GM21526 (cell line): ENCODE measurements around the gene CCL11.

Source experiments
- ATAC-seq: cut with Tn5 transposase; IDR thresholded peaks from one replicate; pipeline ENCODE4 v1.9.1; 2021; ENCODE audit warnings: moderate library complexity; ENCODE audit not compliant: unreplicated experiment, low FRiP score

CCL11 gene

DNA sequence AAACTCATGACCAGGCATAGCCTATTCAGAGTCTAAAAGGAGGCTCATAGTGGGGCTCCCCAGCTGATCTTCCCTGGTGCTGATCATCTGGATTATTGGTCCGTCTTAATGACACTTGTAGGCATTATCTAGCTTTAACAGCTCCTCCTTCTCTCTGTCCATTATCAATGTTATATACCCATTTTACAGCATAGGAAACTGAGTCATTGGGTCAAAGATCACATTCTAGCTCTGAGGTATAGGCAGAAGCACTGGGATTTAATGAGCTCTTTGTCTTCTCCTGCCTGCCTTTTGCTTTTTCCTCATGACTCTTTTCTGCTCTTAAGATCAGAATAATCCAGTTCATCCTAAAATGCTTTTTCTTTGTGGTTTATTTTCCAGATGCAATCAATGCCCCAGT is 29.7 kb upstream of the CCL11 start:
- no peak for ATAC-seq

DNA sequence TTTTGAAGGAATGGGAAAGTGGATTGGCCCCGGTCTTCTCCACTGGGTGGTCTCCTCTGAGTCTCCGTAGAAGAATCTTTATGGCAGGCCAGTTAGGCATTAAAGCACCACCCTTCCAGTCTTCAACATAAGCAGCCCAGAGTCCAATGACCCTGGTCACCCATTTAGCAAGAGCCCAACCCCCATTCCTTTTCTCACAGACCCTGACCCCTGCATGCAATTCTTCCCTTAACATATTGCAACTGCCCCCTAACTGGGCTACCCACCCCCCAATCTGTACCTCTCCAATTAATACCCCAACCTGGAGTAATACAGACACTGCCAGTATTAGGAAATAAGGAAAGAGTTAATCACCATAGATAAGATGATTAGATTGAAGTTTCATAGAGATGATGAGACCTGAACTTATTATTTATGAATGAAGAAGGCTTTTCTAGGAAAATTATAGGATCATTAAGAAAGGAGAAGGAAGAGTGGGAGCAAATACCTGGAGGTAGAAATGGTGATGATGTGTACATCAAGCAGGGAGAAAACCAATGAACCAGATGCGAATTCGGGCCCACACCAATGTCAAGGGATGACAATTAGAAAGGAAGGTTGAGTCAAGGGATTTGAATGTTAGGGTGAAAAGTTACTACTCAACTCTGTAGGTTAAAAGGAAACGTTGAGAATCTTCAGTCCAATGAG is 28.1 kb upstream of the CCL11 start:
- ATAC-seq, result no peak

DNA sequence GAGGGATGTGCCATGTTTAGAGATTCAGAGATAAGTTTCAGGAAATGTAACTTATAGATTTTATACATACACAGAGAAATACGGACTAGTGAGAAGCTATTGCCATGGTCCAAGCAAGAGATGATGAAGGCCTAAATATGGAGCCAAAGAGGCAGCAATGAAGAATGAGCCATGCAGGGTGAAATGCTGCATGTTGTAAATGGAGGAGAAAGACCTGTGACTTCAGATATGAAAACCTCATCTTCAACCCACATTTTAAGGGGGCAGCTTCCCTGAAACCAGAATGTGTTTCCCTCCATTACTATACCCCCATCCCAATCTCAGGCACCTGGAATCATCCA is 27.6 kb upstream of the CCL11 start:
- ATAC-seq, result no peak

DNA sequence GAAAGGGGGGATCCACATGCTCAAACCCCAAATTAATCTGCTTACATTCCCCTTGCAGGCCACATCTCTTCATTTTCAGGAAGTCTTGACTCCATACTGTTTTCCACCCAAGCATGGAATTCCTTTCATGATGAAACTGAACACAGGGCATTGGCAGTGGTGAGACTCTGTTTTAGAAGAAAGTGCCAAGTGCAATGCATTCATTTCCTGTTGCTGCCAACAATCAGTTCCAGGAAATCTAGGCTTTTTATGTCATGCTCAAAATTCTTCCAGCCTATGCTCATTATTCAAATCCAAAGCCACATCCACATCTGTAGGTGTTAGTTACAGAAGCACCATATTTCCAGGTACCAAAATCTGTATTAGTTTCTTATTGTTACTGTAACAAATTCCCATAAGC is 26.4 kb upstream of the CCL11 start:
- ATAC-seq, result no peak

DNA sequence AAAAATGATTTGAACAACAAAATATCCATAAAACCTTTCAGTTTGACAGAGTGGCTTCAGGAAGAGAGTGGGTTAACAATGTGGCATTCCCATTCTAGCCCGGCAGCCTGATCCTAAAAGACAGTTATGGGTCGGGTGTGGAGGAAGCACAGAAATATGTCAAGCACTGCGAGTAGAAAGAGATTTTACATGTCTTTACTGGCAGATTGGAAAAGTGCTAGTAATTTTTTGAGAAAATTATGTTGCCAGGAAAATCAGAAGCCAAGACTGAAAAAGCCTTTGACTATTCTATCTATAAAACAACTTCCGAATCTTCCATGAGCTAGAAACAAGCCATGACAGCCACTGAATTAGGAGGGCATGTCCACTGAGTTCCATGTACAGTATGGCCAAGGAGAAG is 24.7 kb upstream of the CCL11 start:
- ATAC-seq, result no peak

DNA sequence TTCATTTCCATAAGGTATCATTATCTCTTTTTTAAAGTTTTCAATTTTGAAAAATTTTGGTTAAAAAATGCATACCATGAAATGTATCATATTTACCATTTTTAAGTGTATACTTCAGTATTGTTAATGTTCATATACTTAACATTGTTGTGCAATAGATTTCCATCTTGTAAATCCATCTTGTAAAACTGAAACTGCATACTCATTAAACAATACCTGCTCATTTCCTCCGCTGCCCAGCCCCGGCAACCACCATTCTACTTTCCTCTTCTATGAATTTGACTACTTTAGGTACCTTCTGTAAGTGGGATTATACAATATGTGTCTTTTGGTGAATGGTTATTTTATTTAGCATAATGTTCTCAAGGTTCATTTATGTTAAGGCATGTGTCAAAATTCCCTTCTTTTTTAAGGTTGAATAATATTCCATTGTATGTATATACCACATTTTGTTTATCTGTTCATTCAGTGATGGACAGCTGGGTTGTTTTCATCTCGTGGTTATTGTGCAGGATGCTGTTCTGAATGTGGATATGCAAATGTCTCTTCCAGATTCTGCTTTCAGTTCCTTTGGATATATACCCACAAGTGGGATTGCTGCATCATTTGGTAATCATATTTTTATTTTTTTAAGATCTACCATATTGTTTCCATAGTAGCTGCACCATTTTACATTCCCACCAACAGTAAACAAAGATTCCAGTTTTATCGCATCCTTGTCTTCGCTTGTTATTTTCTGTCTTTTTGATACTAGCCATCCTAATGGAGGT is 23.8 kb upstream of the CCL11 start:
- ATAC-seq, result no peak

DNA sequence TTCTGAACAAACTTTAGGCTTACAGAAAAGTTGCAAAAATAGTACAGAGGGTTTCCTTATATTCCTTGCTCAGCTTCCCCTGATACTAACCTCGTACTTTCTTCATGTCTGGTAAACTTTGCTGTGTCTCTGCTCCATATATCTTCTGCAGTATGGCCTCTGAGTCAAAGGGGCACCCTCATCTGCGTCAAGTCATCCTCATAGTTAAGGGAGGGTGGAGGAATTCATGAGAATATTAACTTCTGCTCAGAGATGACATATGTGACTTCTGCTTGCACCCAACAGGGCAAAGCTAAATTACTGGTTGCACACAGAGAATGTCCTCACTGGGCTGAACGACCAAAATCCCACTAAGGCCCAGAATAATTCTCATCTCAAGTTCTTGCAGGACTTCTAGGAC is 19.8 kb upstream of the CCL11 start:
- no peak for ATAC-seq

DNA sequence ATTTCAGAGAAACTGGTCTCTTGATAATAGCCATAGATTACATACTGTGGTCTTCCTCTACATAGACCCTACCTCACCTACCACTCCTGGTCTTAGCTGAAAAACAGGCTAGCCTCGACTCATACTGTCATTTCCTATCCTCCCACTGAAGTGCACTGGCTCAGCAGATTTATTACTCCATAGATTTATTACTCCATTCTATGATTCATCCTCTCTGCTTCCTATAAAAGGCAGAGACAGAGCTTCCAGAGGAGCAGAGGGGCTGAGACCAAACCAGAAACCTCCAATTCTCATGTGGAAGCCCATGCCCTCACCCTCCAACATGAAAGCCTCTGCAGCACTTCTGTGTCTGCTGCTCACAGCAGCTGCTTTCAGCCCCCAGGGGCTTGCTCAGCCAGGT is 15.6 kb upstream of the CCL11 start, which contains the start of gene CCL7:
Gene CCL7 (plus strand): TSS at position 253 of the 400 bp plus-strand sequence. CDS start 70 bp downstream, at position 323.
- no peak for ATAC-seq

DNA sequence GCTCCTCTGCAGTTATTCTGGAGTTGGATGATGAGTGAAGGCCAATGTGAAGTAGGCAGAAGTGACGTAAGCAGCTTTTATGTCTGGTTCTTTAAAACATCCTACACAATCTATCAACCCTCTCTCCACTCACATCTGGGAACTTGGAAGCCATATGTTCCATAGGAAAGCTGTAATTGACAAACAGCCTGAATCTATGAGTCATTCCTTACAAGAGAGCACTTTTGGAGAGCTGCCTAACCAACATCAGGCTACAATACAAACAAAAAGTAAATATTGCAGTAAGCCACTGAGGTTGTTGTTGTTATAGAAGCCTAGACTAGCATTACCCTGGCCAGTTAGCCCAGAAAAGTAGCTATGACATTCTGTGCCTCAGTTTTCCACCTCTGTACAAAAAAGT is 9.7 kb upstream of the CCL11 start:
- ATAC-seq, result no peak

DNA sequence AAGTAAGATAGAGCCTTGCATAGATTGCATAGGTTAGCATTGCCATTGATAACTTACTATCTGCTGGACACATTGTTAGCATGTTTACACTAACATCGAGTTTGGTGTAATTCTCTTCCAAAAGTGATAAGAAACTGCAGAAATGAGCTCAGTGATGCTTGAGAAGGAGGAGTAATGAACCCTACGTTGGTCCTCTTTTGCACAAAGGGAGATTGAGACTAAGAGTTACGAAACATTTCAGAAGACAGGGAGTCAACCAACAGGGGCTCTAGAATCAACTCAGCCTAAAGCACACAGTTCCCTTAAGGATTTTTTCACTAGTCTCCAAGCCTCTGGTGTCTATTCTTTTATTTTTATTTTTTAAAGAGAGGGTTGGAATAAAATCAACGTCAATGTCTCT is 8.7 kb upstream of the CCL11 start:
- ATAC-seq, result no peak

DNA sequence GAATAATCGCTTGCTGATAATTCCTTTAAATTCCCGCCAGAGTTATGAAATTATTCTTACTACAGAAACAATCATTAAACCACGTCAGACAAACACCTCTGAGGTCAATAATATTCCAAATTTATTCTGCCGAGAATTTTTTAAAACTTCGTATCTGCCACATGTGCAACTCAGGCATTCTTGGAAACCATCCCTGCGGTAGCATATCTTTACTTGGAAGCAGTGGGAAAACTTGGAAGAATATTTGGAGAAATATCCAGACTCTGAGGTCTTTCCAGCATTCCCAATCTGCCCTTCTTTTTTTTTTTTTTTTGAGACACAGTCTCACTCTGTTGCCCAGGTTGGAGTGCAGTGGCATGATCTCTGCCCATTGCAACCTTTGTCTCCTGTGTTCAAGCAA is 2.0 kb upstream of the CCL11 start:
- no peak for ATAC-seq

DNA sequence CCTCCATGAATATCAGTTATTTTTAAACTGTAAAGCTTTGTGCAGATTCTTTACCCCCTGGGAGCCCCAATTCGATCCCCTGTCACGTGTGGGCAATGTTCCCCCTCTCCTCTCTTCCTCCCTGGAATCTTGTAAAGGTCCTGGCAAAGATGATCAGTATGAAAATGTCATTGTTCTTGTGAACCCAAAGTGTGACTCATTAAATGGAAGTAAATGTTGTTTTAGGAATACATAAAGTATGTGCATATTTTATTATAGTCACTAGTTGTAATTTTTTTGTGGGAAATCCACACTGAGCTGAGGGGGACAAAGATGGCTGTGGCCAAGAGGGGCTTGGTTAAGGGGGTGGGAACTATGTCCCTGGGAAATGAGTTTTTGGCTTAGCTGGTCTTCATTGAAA is 2.3 kb downstream of the CCL11 start:
- no peak for ATAC-seq

DNA sequence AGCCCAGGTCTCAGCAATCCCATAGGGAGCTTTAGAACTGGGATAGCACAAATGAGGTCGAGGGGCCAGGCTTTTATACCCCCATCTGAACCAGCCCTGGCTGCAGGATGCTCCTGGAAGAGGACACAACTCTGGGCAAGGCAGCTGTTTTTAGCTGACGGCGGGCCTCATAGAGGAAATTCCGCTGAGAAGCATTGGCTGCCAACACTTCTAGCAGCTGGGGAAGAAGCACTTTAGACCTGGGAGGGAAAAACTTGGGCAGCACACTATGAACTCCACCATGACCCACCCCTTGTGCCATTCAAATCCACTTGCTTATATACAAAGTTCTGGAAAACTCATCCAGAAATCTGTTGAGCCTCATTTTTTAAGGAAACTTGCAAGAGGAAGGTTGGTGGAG is 5.0 kb downstream of the CCL11 start:
- ATAC-seq, result no peak

DNA sequence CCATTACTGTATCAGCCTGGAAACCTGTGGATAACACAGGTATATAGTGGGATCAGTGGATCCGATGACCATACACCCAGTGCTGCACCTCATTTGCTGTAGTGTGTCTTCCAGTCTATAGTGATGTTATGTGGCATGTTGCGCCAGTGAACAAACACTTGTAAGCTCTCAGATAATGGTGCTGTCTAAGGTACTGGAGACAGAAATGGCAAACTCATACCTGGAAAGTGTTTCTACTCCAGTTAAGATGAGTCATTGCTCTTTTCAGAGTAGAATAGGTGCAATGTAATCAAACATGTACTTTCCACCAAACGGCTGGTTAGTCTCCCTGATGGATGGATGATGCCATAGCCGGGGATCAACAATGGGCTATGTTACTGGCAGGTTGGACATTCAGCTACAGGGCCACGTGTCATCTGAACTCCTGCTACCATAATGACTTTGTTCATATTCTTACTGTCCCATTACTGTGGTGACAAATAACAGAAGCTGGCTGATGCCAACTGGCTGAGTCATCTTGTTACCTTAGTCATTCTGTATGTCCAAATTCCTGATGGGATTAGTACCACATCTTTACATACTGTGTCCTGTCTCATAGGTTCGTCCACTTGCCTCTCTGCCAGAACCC is 6.3 kb downstream of the CCL11 start:
- ATAC-seq, result no peak

DNA sequence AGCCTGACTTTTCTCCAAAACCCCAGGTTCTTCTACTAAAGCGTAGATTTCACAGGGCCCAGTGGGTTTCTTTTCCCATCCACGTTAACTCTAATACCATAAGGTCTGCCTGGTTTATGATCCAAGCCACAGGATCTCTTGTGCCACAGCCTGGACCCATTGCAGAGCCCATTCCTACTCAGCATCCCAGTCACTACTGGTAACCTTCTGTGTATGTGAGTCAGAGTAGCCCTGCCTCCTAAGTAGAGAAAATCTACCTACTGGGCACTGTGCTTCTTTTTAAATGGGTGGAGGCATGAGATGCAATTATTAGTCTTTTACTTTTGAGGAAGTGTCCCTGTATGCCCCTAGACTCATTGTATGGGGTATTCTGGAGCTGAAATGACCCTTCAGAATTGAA is 13.5 kb downstream of the CCL11 start:
- no peak for ATAC-seq

DNA sequence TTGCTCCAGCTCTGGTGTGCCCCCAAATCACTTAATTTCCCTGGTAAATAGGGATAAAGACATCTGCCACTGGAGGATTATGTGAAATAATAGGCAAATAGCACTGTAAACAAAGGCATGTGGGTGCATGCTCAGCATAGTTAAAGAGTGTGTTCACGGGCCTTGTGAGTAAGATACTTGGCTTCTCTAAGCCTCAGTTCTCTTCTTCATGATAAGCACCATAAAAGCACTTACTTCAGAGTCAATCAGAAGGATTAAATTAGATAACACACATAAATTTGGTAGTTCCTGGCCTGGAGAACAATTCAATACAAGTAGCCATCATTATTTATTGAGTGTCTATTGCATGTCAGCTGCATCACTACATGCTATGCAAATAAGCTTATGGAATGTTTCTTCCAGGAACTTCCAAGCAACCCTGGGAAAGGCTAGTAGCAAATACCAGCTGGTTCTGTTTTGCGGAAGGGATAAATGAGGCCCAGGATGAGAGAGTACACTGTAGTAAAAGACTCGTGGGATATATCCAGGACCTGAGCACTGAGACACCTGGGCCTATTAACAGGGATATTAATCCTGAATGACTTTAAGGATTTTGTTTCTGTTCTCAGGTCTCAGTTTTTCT is 14.5 kb downstream of the CCL11 start:
- ATAC-seq, result no peak

DNA sequence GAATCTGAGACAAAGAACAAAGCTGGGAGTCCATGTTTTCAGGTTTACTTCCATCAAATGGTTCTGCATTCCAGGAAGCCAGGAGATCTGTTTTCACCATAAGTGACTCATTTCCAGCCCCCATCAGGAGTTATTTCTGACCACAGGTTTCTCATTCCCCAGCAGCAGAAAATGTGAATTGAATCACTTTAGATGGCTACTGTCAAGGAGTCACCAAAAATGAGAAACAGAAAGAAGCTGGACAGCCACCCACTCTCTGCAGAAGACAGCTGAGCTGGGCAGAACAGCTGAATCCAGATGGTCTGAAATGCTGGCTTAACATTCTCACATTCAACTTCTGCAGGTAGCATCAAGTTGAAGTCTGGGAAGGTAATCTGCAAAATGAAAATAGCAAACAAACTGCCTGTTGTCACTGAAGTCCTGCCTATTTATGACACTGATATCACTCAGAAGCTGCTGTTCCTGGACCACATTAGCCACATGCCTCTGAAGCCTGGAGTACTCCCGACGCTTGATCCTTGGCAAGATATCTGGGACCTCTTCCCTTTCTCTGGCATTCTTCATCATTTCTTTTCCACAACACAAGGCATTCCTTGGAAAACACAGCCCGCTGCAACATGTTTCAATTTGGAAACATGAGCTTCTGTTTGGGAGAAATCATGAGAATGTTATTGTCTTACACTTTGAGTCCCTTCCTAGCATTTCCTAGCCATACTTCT is 15.3 kb downstream of the CCL11 start:
- ATAC-seq, result no peak

DNA sequence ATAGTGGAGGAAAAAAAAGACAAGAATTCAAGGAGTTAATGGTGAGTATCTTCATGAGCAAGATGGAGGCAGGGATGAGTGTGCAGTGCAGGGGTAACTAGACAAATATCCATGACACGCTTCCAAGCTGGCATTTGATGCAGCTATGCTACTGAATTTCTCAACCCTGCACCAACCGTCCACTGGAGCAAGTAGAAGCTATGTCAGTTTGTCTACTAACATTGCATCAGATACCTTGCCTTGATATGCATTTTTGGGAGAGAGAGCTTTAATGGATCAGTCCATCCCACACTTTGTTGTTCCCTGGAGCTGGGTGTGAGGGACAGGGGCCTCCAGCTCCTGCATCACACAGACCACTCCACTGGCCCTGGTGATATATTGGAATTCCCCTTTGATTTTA is 16.4 kb downstream of the CCL11 start:
- ATAC-seq, result no peak

DNA sequence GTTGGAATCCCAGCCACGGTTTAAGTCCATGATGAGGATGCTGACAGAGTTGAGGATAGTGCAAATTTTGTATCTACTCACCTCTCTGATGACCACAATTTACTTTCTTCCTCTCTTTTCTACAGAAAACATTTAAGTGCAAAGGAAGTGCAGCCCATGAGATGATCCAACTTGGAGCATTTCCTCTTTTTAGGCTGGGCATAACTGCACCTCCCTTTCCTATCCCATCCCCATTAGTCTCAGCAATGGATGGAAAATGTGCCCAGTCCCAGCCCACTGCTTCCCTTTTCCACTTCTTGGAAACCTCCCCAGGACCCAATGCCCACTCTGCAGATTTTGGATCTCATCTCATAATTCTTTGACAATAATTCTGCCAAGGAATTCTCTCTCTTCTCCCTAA is 17.1 kb downstream of the CCL11 start:
- ATAC-seq, result no peak

DNA sequence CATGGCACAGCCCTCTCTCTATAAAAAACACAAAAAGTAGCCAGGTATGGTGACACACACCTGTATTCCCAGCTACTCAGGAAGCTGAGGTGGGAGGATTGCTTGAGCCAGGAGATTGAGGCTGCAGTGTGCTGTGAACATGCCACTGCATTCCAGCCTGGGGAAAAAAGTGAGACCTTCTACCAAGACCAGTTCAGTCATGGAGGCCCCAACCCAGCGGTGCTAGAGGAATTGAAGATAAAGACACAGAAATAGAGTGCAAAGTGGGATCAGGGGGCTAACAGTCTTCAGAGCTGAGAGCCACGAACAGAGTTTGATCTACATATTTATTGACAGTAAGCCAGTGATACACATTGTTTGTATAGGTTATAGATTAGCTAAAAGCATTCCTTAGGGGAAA is 18.1 kb downstream of the CCL11 start:
- no peak for ATAC-seq

DNA sequence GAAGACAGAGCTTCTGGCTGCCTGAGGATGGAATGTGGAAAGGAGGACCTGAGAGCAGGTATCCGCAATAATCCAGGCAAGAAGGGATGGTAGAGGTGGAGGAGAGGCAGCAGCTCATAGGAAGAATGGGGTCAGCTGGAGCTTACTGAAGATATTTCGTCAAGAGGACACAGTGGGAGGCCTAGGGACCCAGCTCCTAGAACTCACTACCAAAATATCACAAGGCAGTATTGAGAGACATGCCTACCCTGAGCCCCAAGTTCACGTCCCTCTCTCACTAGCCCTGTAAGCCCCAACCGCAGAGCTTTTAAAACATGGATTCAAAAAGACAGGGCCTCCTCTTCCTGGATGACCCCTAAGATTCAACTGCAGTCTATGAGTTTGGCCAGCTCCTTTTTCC is 19.5 kb downstream of the CCL11 start:
- ATAC-seq, result no peak
